NCI-H2029 treated with DMSO at 0.1 percent for 48 hours (cell line): ENCODE measurements around the gene ZFAND4.
"Not testable (repeated sequence)": the region's sequence is repeated elsewhere in the genome, so short reads cannot be mapped to it uniquely, and the experiment has no call there.

ENCODE experiments used
- DNase-seq: peaks from one replicate; lab custom pipeline; 2025; lab: John Stamatoyannopoulos, UW

ZFAND4 gene

DNA sequence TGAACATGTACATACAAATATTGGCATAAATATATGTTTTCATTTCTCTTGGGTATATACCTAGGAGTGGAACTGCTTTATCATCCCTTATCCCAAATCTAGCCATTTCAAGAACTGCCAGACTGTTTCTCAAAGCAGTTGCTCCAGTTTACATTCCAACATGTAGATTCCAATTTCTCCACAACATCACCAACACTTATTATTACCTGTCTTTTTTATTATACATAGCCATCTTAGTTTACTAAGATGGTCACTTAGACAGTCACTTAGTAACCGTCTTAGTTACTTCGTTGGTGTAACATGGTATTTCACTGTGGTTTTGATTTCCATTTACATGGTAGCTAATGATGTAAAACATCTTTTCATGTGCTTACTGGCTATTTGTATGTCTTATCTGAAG is 82.7 kb downstream of the ZFAND4 start:
- DNase-seq, result no peak

DNA sequence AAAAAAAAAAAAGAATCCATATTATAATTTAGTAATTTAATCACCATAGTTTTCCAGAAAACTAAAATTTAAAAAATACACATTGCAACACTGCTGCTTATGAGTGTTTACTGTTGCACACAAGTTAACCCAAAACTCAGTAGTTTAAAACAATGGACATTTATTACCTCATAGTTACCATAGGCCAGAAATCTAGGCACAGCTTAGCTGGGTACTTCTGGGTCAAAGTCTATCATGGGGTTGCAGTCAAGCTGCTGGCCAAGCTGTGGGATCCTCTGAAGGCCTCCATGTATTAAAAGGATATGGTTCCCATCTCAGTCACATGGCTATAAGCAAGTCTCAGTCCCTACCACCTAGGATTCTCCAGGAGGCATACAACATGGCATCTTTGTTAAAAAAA is 83.6 kb downstream of the ZFAND4 start:
- no peak for DNase-seq

DNA sequence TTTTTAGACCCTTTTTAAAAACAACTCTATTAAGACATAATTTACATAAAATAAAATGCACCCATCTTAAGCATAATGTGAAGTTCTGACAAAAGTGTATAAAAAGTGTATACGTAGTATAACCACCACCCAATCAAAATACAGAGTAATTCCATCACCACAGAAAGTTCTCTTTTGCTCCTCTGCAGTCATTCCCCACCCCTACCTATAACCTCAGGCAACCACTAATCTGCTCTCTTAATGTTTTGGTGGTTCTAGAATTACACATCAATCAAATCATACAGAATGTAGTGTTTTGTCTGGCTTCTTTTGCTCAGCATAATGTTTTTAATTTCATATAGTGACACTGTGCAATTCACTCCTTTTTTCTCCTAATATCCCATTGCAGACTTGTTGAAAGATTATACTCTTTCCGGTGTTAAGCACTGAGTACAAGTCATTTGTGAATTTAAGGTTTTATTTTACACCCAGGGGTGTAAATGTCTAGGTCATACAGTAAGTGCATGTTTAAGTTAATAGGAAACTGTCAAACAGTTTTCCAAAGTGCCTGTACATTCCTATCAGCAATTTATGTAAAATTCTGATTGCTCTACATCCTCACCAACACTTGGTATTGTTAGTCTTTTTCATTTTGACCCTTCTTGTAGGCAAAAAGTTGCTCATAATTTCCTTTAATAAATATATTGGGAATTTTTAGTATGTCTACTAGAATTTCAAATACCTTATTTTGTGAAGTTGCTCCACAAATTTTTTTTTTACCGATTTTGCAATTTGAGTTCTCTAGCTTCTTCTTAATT is 86.3 kb downstream of the ZFAND4 start:
- DNase-seq, result no peak

DNA sequence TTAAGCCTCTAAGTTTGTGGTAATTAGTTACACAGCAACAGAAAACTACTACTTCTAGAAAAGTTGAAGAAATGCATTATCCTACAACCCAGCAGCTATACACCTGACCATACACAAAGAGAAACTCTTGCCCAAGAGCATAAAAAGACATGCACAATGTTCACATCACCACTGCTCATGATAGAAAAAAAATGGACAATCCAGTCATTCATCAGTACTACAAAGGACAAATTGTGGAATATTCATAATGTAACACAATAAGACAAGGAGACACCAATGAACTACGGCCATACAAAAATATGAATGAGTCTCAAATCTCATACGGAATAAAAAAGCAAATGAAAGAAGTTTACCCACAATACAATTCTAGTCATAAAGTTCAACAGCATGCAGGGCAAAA is 87.4 kb downstream of the ZFAND4 start:
- DNase-seq, result no peak

DNA sequence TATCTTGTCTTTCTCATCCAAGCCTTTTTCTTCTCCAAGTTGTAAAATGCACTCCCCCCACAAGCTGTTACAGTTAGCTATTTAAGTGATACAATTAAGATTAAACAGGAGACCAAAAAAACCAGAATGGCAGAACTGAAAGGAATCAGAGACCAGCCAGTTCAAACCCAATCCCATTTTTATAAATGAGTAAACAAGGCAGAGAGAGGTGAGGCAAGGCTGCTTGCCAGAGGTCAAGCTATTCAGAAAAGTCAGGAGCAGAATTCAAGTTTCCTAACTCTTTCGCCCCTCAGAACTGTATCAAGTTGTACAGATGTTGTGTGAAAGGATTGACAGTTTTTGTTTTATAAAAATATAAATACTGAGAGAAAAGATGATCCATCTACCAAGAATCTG is 90.2 kb downstream of the ZFAND4 start:
- DNase-seq, result no peak

DNA sequence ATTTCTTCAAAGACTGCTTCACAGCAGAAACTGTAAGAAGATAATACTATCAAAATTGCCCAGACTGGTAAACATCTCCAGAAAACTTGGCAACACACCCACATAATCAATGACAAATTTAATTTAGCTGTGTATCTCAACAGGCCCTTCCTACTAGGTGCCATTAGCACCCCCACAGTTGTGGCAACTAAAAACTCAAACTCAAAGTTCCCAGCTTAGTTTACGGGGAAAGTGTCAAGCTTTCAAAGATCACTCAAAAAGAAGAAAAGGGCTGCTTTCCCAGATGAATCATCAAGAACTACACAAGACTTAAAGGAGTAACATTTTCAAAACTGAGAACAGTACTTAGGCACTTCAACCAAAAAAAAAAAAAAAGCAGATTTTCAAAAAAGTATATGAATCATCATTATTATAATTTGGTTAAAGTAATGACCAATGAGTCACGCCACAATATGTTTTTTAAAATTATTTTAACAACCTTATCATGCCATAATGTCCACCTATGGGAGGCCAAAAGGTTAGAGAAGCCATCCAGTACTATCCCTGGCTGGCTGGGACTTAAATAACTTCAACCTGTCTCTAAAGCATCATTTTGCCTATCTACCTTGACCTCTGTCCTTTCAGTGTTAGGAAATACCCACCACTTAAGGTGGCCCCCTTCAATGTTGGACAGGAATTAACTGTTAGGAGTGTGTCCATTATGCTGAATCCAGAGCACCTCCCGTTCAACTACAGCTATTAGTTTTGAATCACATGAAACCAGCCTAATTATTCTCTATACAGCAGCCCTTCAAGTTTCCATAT is 90.8 kb downstream of the ZFAND4 start:
- DNase-seq, result no peak

DNA sequence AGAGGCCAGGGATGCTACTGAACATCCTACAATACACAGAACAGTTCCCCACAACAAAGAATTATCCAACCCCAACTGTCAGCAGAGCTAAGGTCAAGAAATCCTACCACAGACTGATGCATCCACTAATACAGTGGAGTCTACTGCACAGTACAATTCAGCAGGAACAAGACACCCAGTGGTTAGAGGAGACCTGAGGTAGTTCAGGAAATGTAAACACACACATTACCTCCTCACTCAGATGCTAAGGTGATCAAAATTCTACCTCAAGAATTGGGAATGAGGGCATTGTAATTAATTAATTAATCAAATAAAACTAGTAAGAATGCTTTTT is 91.4 kb downstream of the ZFAND4 start:
- DNase-seq, result no peak

DNA sequence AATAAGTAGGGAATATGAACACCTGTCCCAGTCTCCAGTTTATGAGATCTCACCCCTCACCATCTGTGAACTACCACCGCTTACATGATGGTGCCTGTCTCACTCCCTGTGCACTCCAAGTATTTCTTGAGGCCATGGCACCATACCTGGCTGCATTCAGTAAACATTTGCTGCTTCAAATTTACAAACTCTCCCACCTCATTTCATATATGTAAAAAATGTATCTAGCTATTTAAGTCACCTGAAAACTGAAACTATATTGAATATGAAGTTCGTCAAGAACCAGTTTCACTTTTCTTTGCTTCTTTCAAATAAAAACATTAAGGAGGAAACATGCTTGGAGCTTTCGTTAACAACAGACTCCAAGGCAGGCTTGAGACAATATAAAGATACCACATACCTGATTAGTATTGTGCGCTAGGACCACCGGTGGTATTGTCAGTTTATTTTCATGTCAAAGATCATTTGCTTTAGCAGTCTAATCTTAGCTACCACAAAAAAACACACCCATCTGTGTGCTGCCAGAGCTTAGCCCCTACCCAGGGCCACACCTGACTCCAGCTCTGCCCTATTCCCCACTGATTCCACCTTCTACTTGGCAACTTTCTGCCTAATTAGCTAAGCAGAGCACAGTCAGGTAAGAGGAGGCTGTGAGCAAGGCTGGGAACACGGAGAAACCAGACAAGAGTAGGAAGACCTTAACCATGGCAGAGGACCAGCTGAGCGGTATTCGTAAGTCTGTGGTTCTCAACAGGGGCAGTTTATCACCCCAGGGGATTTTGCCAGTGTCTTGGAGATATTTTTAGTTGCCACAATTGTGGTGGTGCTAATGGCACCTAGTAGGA is 92.0 kb downstream of the ZFAND4 start:
- DNase-seq, result no peak

DNA sequence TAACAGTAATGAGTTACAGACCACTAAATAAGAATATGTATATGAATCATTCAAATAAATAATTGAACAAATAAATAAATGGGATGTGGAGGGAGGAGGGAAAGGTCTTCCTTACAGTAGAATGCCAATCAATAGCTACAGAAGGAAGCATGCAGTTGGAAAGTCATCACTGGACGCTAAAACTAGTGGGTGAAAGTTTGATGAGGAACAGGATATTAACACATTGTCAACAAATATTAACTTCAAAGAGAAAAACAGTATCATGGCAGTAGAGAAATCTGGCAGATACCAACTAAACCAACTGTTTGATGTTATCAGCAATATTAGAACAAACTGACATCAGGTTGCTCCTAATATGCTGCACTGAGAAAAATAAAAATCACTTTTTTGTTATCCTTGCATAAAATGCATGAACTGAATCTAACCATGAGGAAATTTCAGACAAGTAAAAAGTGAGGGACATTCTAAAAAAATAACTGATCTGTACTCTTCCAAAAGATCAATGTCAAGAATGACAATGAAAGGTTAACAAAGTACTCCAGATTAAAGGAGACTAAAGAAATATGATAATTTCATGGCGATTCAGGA is 94.1 kb downstream of the ZFAND4 start:
- no peak for DNase-seq

DNA sequence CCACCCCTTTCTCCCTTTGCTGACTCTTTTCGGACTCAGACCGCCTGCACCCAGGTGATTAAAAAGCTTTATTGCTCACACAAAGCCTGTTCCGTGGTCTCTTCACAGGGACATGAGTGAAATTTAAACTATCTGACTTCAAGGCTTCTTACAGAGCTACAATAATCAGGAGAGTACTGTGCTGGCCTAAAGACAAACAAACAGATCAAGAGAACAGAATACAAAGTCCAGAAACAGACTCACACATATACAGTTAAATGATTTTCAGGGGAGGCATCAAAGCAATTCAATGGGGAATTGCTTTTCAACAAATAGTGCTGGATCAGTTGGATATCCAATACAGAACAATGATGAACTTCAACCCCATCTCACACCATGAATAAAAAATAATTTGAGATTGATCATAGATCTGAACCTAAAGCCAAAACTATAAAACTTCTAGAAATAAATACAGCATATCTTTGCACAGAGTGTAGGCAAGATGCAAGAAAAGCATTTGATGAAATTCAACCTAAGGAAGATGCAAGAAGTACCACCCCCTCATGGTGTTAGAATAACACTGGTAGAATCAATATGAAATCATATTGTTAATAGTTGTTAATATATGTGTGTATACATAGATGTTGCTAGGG is 96.5 kb downstream of the ZFAND4 start:
- DNase-seq, result no peak

DNA sequence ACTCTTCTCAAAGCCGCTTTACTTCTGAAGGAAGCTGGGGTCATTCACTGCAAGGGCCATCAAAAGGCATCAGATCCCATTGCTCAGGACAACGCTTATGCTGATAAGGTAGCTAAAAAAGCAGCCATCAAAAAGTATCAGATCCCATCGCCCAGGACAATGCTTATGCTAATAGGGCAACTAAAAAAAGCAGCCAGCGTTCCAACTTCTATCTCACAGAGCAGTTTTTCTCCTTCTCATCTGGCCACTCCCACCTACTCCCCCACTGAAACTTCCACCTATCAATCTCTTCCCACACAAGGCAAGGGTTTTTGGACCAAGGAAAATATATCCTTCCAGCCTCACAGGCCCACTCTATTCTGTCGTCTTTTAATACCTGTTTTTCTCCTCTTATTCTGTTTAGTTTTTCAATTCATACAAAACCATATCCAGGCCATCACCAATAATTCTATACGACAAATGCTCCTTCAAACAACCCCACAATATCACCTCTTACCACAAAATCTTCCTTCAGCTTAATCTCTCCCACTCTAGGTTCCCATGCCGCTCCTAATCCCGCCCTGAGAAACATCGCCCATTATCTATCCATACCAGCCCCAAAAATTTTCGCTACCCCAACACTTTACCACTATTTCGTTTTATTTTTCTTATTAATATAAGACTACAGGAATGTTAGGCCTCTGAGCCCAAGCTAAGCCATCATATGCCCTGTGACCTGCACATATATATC is 97.4 kb downstream of the ZFAND4 start:
- DNase-seq, result not testable (repeated sequence)

DNA sequence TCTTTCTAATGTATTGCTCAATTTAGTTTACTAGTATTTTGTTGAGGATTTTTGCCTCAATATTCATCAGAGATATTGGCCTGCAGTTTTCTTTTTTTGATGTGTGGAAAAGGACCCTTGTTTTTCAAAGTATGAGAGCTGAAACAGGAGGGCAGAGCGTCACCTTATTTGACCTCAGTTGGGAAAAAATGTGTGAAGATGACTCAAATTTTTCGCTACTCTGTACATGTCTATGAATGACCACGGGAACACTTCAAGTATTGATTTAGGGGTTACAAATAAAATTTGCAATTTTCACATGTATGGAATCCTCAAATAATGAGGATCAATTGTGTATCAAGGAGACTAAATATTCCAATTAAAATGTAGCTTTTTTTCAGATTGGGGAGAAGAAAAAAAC is 103.1 kb downstream of the ZFAND4 start:
- DNase-seq, result no peak

DNA sequence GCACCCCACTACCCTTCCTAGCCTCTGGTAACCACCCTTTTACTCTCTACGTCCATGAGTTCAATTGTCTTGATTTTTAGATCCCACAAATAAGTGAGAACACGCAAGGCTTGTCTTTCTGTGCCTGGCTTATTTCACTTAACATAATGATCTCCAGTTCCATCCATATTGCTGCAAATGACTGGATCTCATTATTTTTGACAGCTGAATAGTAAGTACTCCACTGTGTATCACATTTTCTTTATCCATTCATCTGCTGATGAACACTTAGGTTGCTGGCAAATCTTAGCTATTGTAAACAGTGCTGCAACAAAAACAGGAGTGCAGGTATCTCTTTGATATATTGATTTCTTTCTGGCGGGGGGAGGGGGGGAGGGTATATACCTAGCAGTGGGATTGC is 106.2 kb downstream of the ZFAND4 start:
- no peak for DNase-seq
